Panc1 (cell line): Measurements from ENCODE around the gene SSBP4. TPM values are rescaled to one million over a fixed set of nuclear protein-coding genes. Genes with fewer than 3 reads are reported as not detected.
A peak's percentile ranks its signal among the peaks of the same experiment; 100 is the strongest.

ENCODE experiments used
- ATAC-seq: fragments of 200-7000 bp; cut with Tn5 transposase; 2 replicates; pipeline ENCODE4 v1.9.1; 2020; ENCODE audit warnings: mild to moderate bottlenecking, moderate library complexity
- BruUV-seq: library from RNA; stranded (reverse); fragments of 400-500 nt; replicated peaks from 2 replicates; lab custom pipeline; 2021; lab: Mats Ljungman, UMichigan
- CTCF ChIA-PET: fragments of 300-600 bp; sonication (Branson Sonifier 250); formaldehyde crosslinking; loops from one replicate; lab custom pipeline; 2022; ENCODE audit warnings: antibody characterized with exemption; lab: Charles Lee
- POLR2A ChIA-PET: fragments of 300-600 bp; sonication (Branson Sonifier 250); formaldehyde crosslinking; loops from one replicate; lab custom pipeline; 2022; ENCODE audit warnings: antibody characterized with exemption; lab: Charles Lee
- DNase-seq: peaks from one replicate; pipeline ENCODE4 v3.0.0-alpha.2; 2010; ENCODE audit warnings: low read depth, low spot score
- H3K27ac ChIP-seq: 2 replicates; pipeline ENCODE4 v1.5.1; 2011; ENCODE audit warnings: mild to moderate bottlenecking, low read length, inconsistent platforms
- H3K27me3 ChIP-seq: fragments of 200-500 bp; sonication (Bioruptor generic); 2 replicates; pipeline ENCODE4 v1.6.0; 2014; ENCODE audit warnings: low read length, inconsistent platforms; ENCODE audit not compliant: control insufficient read depth, insufficient read depth
- H3K36me3 ChIP-seq: fragments of 200-500 bp; sonication (Bioruptor generic); 2 replicates; pipeline ENCODE4 v1.5.1; 2014; ENCODE audit warnings: inconsistent platforms, mild to moderate bottlenecking, low read length, moderate library complexity; ENCODE audit not compliant: control insufficient read depth, insufficient read depth
- H3K4me1 ChIP-seq: 2 replicates; pipeline ENCODE4 v1.5.1; 2011; ENCODE audit warnings: inconsistent platforms, mild to moderate bottlenecking, low read length, moderate library complexity; ENCODE audit not compliant: control insufficient read depth, insufficient read depth
- H3K4me3 ChIP-seq, 2 experiments: 2 replicates each; pipeline ENCODE4 v1.5.1; 2011 to 2012; ENCODE audit warnings: low read depth in 2 of 2, low read length in 2 of 2, mild to moderate bottlenecking in 2 of 2, inconsistent platforms in 1 of 2, moderate library complexity in 1 of 2
- H3K9me3 ChIP-seq: fragments of 200-500 bp; sonication (Bioruptor generic); 2 replicates; pipeline ENCODE4 v1.5.1; 2014; ENCODE audit warnings: low read depth, mild to moderate bottlenecking, inconsistent platforms, low read length, moderate library complexity; ENCODE audit not compliant: control insufficient read depth, insufficient read depth
- POLR2AphosphoS5 ChIP-seq: IDR thresholded peaks from 2 replicates; pipeline ENCODE4 v1.6.1; 2012; ENCODE audit warnings: mild to moderate bottlenecking, low read depth, low read length, moderate library complexity
- SIN3A ChIP-seq: IDR thresholded peaks from 2 replicates; pipeline ENCODE4 v1.6.1; 2012; ENCODE audit warnings: low read depth, mild to moderate bottlenecking, low read length, moderate library complexity, borderline replicate concordance; ENCODE audit not compliant: insufficient read depth
- TCF7L2 ChIP-seq: IDR thresholded peaks from 2 replicates; pipeline ENCODE4 v1.6.1; 2011; ENCODE audit warnings: mild to moderate bottlenecking, low read depth, low read length, inconsistent platforms
- in situ Hi-C: cut with HindIII; loops from 2 replicates; pipeline ENCODE4 v1.10.0; 2016; ENCODE audit warnings: low sequenced_read_pairs, low pct_unique_long_range_greater_than_20kb
- intact Hi-C: fragments of 100-400 bp; cut with micrococcal nuclease; formaldehyde crosslinking; loops from one replicate; pipeline ENCODE4 v1.10.0; 2022; ENCODE audit not compliant: unreplicated experiment
- total RNA-seq: library from RNA; stranded (reverse); gene quantifications from one replicate; pipeline ENCODE4 v1.2.1, GENCODE V29; 2021; ENCODE audit not compliant: unreplicated experiment
- TF ChIP-seq, protein P1 (sequence below): fragments of 450-650 bp; IDR thresholded peaks from 2 replicates; pipeline ENCODE4 v1.5.1; 2017; ENCODE audit warnings: mild to moderate bottlenecking
- TF ChIP-seq, protein P2 (sequence below), 2 experiments: IDR thresholded peaks; 2 replicates each; pipeline ENCODE4 v1.6.1; 2011 to 2012; ENCODE audit warnings: low read depth in 2 of 2, control low read depth in 1 of 2, low read length in 1 of 2, mild to moderate bottlenecking in 1 of 2, moderate library complexity in 1 of 2; ENCODE audit not compliant: insufficient read depth in 1 of 2

SSBP4 gene
- total RNA-seq, 1 experiment from 2014 or later: 128 TPM

GRCh38 chr19:18428787-18429674 lies 9.8 kb downstream of the SSBP4 start:
- in situ Hi-C loops (no loop called here), intact Hi-C loops (no loop called here)
- TF ChIP-seq POLR2AphosphoS5 (no peak), TCF7L2 (no peak), SIN3A (no peak)
- TF ChIP-seq, protein P1, sequence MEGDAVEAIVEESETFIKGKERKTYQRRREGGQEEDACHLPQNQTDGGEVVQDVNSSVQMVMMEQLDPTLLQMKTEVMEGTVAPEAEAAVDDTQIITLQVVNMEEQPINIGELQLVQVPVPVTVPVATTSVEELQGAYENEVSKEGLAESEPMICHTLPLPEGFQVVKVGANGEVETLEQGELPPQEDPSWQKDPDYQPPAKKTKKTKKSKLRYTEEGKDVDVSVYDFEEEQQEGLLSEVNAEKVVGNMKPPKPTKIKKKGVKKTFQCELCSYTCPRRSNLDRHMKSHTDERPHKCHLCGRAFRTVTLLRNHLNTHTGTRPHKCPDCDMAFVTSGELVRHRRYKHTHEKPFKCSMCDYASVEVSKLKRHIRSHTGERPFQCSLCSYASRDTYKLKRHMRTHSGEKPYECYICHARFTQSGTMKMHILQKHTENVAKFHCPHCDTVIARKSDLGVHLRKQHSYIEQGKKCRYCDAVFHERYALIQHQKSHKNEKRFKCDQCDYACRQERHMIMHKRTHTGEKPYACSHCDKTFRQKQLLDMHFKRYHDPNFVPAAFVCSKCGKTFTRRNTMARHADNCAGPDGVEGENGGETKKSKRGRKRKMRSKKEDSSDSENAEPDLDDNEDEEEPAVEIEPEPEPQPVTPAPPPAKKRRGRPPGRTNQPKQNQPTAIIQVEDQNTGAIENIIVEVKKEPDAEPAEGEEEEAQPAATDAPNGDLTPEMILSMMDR: no peak
- TF ChIP-seq, protein P2, sequence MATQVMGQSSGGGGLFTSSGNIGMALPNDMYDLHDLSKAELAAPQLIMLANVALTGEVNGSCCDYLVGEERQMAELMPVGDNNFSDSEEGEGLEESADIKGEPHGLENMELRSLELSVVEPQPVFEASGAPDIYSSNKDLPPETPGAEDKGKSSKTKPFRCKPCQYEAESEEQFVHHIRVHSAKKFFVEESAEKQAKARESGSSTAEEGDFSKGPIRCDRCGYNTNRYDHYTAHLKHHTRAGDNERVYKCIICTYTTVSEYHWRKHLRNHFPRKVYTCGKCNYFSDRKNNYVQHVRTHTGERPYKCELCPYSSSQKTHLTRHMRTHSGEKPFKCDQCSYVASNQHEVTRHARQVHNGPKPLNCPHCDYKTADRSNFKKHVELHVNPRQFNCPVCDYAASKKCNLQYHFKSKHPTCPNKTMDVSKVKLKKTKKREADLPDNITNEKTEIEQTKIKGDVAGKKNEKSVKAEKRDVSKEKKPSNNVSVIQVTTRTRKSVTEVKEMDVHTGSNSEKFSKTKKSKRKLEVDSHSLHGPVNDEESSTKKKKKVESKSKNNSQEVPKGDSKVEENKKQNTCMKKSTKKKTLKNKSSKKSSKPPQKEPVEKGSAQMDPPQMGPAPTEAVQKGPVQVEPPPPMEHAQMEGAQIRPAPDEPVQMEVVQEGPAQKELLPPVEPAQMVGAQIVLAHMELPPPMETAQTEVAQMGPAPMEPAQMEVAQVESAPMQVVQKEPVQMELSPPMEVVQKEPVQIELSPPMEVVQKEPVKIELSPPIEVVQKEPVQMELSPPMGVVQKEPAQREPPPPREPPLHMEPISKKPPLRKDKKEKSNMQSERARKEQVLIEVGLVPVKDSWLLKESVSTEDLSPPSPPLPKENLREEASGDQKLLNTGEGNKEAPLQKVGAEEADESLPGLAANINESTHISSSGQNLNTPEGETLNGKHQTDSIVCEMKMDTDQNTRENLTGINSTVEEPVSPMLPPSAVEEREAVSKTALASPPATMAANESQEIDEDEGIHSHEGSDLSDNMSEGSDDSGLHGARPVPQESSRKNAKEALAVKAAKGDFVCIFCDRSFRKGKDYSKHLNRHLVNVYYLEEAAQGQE (IDR thresholded peaks at IDR 0.05; ENCODE audit: insufficient read depth in 1 of 2, low read depth in 2 of 2, low read length in 1 of 2): no peak
- peak overlapping the region; percentile 16 to 18; a peak in 1 of 4 replicates for H3K4me3 ChIP-seq
- H3K9me3 ChIP-seq: no peaks in the 10 kb centered on the region
- ChIA-PET POLR2A (interaction anchor here (0.6 to 0.9 kb wide), 2 partner anchors 9 to 12 kb away, joined by 5 to 8 read pairs; no protein-coding TSS in a partner anchor), CTCF (interaction anchor here (0.6 kb wide), 1 partner anchor 497 kb away, joined by 4 read pairs; no protein-coding TSS in a partner anchor)
- no peaks in the 10 kb centered on the region for H3K36me3 ChIP-seq
- DNase-seq: no peak
- BruUV-seq: no TSS peak
- no peaks in the 10 kb centered on the region for H3K27me3 ChIP-seq
- peak; percentile 64 for ATAC-seq
- H3K4me1 ChIP-seq: peaks cover 52% of the 10 kb centered on the region
- peak overlapping the region; percentile 54; the same call in 1 of the 2 replicates for H3K27ac ChIP-seq

- Histone ChIP-seq H3K36me3 (no peaks in the 10 kb centered on the region), H3K9me3 (no peaks in the 10 kb centered on the region), H3K4me3 (no peak overlapping the region), H3K27me3 (no peaks in the 10 kb centered on the region), H3K4me1 (peaks cover 53% of the 10 kb centered on the region), H3K27ac (peak overlapping the region; percentile 70)
- TF ChIP-seq POLR2AphosphoS5: no peak
- no peak for TF ChIP-seq SIN3A
- TF ChIP-seq, protein P2 (IDR thresholded peaks at IDR 0.05; ENCODE audit: insufficient read depth in 1 of 2, low read depth in 2 of 2, low read length in 1 of 2): no peak
- TF ChIP-seq, protein P1: no peak
- no peak for TF ChIP-seq TCF7L2
- intact Hi-C loops (no loop called here), in situ Hi-C loops (no loop called here)
- BruUV-seq: no TSS peak
- CTCF ChIA-PET: no interaction called here
- DNase-seq: no peak
- POLR2A ChIA-PET: no interaction called here
- no peak for ATAC-seq
Observed at GRCh38 chr19:18429717-18430416, 10.7 kb downstream of the SSBP4 start.
